ENCODE data around the gene LAMC3. TPM values are rescaled to one million over a fixed set of nuclear protein-coding genes. Genes with fewer than 3 reads are reported as not detected.

LAMC3 gene
- total RNA-seq, 2 experiments from 2014 or later = 0.66 to 1.7 TPM

DNA sequence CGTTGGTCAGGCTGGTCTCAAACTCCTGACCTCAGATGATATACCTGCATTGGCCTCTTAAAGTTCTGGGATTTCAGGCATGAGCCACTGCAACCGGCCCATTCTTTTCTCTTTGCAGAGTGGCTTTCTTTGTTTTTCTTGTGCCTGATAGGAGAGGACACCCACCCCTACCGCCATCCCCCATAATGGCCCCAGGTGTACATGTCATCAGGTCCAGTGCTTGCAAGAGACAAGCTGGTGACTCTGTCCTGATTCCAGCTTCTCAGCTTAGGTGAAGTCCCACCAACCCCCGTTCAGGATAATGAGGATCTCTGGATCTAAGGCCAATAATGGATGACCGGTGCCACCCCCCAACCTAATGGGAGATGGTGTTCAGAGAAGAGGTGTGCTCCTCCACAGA, 85.0 kb downstream of the LAMC3 start:
- TF ChIP-seq, protein P1, sequence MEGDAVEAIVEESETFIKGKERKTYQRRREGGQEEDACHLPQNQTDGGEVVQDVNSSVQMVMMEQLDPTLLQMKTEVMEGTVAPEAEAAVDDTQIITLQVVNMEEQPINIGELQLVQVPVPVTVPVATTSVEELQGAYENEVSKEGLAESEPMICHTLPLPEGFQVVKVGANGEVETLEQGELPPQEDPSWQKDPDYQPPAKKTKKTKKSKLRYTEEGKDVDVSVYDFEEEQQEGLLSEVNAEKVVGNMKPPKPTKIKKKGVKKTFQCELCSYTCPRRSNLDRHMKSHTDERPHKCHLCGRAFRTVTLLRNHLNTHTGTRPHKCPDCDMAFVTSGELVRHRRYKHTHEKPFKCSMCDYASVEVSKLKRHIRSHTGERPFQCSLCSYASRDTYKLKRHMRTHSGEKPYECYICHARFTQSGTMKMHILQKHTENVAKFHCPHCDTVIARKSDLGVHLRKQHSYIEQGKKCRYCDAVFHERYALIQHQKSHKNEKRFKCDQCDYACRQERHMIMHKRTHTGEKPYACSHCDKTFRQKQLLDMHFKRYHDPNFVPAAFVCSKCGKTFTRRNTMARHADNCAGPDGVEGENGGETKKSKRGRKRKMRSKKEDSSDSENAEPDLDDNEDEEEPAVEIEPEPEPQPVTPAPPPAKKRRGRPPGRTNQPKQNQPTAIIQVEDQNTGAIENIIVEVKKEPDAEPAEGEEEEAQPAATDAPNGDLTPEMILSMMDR (IDR thresholded peaks at IDR 0.05) = no peak
- Histone ChIP-seq H3K27ac (ENCODE audit: low read depth in 1 of 2, low read length in 2 of 2) (no peak overlapping the region), H3K27me3 (ENCODE audit: control insufficient read depth in 1 of 2, insufficient read depth in 2 of 2, low read length in 2 of 2) (peaks cover 19 to 30% of the 10 kb centered on the region in 2 experiments), H3K4me1 (ENCODE audit: insufficient read depth, low read length) (peaks cover 12% of the 10 kb centered on the region), H3K9me3 (ENCODE audit: control insufficient read depth in 1 of 2, insufficient read depth in 1 of 2, low read length in 2 of 2) (peaks cover 0 to 12% of the 10 kb centered on the region in 2 experiments), H3K4me3 (ENCODE audit: low read length) (no peak overlapping the region), H3K36me3 (ENCODE audit: insufficient read depth, low read length) (no peaks in the 10 kb centered on the region)
- intact Hi-C loops (cut with DNase I, micrococcal nuclease) = no loop called here
- no peaks in the 10 kb centered on the region for H3K36me3 Mint-ChIP-seq (ENCODE audit: low read depth)
- no peak overlapping the region for H3K27ac Mint-ChIP-seq
- H3K27me3 Mint-ChIP-seq = peaks cover 37% of the 10 kb centered on the region
- CTCF ChIA-PET = no interaction called here
- POLR2A ChIA-PET = no interaction called here
- peaks cover 9% of the 10 kb centered on the region for H3K4me1 Mint-ChIP-seq (ENCODE audit: low read depth)
- no peak overlapping the region for H3K4me3 Mint-ChIP-seq
- ATAC-seq (ENCODE audit: poor library complexity) (no peak), DNase-seq (no peak)
- no peaks in the 10 kb centered on the region for H3K9me3 Mint-ChIP-seq

DNA sequence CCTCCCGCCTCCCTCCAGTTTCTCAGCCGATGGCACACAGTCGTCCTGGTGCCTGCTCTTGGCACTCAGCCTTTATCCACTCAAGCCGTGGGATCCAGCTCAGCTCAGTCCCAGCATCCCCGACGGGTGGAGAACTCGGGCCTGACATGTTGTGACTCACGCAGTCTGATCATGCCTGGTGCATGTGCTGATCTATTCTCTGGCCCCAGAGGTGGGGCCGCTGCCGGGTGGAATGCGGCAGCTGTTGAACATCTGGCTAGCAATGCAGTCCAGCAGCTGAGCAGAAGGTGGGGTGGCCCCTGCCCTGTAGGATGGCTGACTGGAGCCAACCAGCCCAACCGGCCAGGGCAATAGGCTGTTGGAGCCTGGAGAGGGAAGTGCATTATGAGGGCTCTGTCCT, 85.6 kb downstream of the LAMC3 start:
- Mint-ChIP-seq H3K27ac (no peak overlapping the region), H3K4me3 (peak overlapping the region; percentile 11), H3K9me3 (no peaks in the 10 kb centered on the region), H3K27me3 (peaks cover 40% of the 10 kb centered on the region), H3K4me1 (ENCODE audit: low read depth) (peaks cover 9% of the 10 kb centered on the region), H3K36me3 (ENCODE audit: low read depth) (no peaks in the 10 kb centered on the region)
- ChIA-PET POLR2A (no interaction called here), CTCF (no interaction called here)
- DNase-seq (no peak), ATAC-seq (ENCODE audit: poor library complexity) (no peak)
- TF ChIP-seq, protein P1 (IDR thresholded peaks at IDR 0.05) = no peak
- no peaks in the 10 kb centered on the region for H3K36me3 ChIP-seq (ENCODE audit: insufficient read depth, low read length)
- H3K4me3 ChIP-seq (ENCODE audit: low read length) = no peak overlapping the region
- intact Hi-C loops (cut with DNase I, micrococcal nuclease) = no loop called here
- H3K4me1 ChIP-seq (ENCODE audit: insufficient read depth, low read length) = peaks cover 12% of the 10 kb centered on the region
- H3K27ac ChIP-seq (ENCODE audit: low read depth in 1 of 2, low read length in 2 of 2) = no peak overlapping the region
- H3K27me3 ChIP-seq (ENCODE audit: control insufficient read depth in 1 of 2, insufficient read depth in 2 of 2, low read length in 2 of 2) = peaks cover 19 to 30% of the 10 kb centered on the region in 2 experiments
- peaks cover 0 to 12% of the 10 kb centered on the region in 2 experiments for H3K9me3 ChIP-seq (ENCODE audit: control insufficient read depth in 1 of 2, insufficient read depth in 1 of 2, low read length in 2 of 2)

DNA sequence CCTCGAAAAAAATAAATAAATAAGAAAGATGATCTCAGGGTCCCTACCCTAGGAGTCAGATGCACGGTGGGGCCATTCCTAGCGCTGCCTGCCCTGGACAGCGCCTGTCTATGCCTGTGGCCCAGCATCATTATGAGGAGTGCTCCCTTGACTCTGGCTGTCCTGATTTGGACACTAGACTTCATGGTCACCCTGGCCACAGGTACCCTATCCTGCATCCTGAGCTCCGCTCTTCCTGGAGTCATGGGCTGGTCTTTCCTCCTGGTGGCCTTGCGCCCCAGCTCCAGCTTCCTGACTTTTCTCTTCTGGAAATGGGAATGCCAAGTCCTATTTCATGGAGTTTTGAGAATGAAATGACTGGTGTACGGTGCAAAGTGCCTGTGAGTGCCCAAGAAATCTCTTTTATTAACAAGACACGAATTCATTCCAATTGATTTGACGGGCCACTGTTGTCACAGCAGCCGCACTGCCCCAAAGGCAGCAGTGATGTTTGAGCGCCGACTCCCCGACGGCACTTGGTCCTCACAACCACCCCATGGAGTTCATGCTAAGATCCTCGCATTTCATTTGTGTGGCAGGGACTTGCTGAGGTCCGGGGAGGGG, 86.8 kb downstream of the LAMC3 start:
- peak overlapping the region; percentile 43 for H3K4me3 Mint-ChIP-seq
- H3K4me1 Mint-ChIP-seq (ENCODE audit: low read depth) = peaks cover 9% of the 10 kb centered on the region
- H3K36me3 ChIP-seq (ENCODE audit: insufficient read depth, low read length) = no peaks in the 10 kb centered on the region
- ChIA-PET CTCF (no interaction called here), POLR2A (no interaction called here)
- peaks cover 12% of the 10 kb centered on the region for H3K4me1 ChIP-seq (ENCODE audit: insufficient read depth, low read length)
- DNase-seq (no peak), ATAC-seq (ENCODE audit: poor library complexity) (no peak)
- H3K27me3 Mint-ChIP-seq = peaks cover 40% of the 10 kb centered on the region
- H3K36me3 Mint-ChIP-seq (ENCODE audit: low read depth) = no peaks in the 10 kb centered on the region
- peaks cover 19 to 30% of the 10 kb centered on the region in 2 experiments for H3K27me3 ChIP-seq (ENCODE audit: control insufficient read depth in 1 of 2, insufficient read depth in 2 of 2, low read length in 2 of 2)
- intact Hi-C loops (cut with DNase I, micrococcal nuclease) = no loop called here
- H3K27ac Mint-ChIP-seq = no peak overlapping the region
- peaks cover 0 to 12% of the 10 kb centered on the region in 2 experiments for H3K9me3 ChIP-seq (ENCODE audit: control insufficient read depth in 1 of 2, insufficient read depth in 1 of 2, low read length in 2 of 2)
- H3K27ac ChIP-seq (ENCODE audit: low read depth in 1 of 2, low read length in 2 of 2) = no peak overlapping the region
- TF ChIP-seq, protein P1 (IDR thresholded peaks at IDR 0.05) = no peak
- H3K9me3 Mint-ChIP-seq = no peaks in the 10 kb centered on the region
- no peak overlapping the region for H3K4me3 ChIP-seq (ENCODE audit: low read length)
